HG03103 (cell line): Measurements from ENCODE around the gene STPG4.
"Not testable (repeated sequence)": the region's sequence is repeated elsewhere in the genome, so short reads cannot be mapped to it uniquely, and the experiment has no call there.

Experiments used
- ATAC-seq: cut with Tn5 transposase; IDR thresholded peaks from one replicate; pipeline ENCODE4 v1.9.1; 2021; ENCODE audit warnings: low read depth; ENCODE audit not compliant: unreplicated experiment

Gene STPG4

GRCh38 chr2:47129191-47129706, 25.9 kb downstream of the STPG4 start:
- no peak for ATAC-seq

GRCh38 chr2:47128705-47129104, 26.4 kb downstream of the STPG4 start:
- no peak for ATAC-seq

DNA sequence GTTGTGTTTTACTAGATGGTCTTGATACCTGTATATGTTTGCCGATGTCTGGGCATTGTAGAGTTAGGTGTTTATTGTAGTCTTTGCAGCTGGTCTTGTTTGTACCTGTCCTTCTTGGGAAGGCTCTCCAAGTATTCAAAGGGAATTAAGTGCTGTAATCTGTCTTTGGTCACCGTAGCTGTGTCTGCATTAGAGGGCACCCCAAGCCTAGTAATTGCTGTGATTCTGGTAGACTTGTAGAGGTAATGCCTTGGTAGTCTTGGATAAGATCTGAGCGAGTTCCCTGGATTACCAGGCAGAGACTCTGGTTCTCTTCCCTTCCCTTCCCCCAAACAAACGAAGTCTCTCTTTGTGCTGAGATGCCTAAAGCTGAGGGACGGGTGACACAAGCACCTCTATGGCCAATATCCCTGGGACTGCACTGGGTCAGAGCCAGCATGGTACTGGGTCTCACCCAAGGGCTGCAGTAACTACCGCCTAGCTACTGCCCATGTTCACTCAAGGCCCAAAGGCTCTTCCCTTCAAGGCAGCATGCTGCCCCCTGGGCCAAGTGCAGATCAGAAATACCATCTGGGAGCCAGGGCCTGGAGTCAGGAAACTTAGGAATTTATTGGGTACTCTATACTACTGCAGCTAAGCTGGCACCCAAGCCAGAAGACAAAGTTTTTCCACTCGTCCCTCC, 27.1 kb downstream of the STPG4 start:
- no peak for ATAC-seq

DNA sequence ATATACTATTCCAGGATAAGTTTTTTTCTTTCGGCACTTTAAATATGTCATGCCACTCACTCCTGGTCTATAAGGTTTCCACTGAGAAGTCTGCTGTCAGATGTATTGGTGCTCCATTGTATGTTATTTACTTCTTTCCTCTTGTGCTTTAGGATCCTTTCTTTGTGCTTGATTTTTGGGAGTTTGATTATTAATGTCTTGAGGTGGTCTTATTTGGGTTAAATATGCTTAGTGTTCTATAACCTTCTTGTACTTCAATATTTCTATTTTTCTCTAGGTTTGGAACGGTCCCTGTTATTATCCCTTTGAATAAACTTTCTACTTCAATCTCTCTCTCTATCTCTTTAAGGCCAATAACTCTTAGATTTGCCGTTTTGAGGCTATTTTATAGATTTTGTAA, 28.3 kb downstream of the STPG4 start:
- ATAC-seq = no peak

- ATAC-seq = not testable (repeated sequence)
Measured at GRCh38 chr2:47124740-47125139, 30.4 kb downstream of the STPG4 start.

- not testable (repeated sequence) for ATAC-seq
Measured at GRCh38 chr2:47120424-47120823, 34.7 kb downstream of the STPG4 start.

DNA sequence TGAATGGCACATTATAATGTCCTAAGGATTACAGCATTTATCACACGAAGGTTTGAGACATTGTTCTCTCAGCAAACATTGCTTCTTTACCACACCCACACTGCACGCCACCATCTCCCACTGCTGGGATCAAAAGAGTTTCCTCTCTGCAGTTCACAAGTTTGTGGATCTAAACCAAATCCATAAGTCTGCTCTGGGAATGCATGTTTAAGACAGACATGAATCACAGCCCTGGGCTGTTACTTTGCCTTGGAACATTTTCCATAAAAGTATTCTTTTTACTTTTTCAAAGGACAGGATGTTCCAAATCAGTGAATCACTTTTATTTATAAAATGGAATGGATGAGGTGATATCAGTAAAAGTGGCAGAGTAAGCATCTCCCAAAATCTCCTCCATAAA, 36.1 kb downstream of the STPG4 start:
- no peak for ATAC-seq

- ATAC-seq = no peak
Measured at GRCh38 chr2:47118581-47118980, 36.5 kb downstream of the STPG4 start.

DNA sequence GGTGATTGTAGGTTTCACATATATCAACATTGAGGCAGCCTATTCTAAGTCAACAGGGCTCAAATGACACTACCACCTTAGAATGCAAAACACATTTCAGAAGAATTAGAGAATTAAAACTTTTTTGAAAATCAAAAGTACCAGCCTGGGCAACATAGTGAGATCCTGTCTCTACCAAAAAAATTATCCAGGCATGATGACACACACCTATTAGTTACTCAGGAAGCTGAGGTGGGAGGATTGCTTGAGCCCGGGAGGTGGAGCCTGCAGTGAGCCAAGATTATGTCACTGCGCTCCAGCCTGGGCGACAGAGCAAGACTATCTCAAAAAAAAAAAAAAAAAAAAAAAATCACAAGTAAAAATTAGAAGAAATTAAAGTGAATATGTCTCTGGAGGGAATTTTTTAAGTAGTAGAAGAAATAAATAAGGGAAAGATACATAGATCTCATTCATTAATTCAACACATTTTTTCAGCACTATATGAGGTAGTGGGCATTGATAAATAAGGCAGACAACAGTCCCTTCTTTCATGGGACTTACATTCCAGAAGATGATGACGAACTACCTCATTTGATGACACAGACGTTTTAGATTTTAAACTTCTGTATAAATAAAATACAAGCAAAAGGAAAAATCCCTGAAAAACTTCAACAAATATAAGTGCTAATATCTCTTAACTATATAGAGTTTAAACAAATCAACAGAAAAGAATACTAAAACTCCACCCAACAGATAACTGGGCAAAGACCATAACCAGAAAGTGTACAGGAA, 42.3 kb downstream of the STPG4 start:
- ATAC-seq = no peak

DNA sequence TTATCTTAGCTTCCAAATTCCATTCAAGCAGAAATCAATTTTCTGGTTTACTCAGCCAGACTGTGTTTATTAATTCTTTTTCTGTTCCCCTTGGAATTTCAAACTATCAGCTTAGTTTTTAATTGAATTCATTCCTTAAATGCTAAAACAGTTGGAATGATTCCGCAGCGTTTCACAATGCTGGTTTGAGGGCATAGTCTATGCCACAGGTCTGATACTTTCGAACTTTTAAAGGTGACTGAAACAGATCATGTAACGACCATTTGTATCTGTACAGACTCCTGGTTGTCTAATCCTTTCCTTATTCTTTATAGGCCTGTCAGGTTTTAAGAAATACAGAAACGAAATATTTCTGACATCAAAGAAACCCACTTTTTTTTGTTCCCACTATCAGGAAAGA, 45.4 kb downstream of the STPG4 start:
- no peak for ATAC-seq

GRCh38 chr2:47109007-47109375, 46.1 kb downstream of the STPG4 start:
- no peak for ATAC-seq

DNA sequence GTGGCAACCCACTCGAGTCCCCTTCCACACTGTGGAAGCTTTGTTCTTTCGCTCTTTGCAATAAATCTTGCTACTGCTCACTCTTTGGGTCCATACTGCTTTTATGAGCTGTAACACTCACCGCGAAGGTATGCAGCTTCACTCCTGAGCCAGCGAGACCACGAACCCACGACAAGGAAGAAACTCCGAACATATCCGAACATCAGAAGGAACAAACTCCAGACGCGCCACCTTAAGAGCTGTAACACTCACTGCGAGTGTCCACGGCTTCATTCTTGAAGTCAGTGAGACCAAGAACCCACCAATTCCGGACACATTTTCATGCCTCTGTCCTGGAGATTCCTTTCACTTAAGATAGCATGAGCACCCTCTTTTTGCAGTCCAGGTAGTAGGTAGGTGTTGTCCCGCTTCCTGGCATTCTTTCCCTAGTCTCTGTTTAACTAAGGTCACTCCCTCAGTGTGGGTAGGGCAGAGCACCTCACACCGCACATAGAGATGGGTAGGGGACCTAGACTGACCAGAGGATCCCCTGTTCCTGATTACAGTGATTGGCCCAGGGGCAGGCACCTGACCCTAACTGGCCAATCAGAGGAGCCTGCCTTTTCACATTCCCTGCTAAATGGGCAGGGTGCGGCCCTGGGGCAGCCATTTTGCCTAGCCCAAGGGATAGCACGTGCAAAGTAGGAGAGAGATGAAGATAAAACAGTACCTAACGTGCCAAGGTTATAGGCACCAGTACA, 46.7 kb downstream of the STPG4 start:
- not testable (repeated sequence) for ATAC-seq

DNA sequence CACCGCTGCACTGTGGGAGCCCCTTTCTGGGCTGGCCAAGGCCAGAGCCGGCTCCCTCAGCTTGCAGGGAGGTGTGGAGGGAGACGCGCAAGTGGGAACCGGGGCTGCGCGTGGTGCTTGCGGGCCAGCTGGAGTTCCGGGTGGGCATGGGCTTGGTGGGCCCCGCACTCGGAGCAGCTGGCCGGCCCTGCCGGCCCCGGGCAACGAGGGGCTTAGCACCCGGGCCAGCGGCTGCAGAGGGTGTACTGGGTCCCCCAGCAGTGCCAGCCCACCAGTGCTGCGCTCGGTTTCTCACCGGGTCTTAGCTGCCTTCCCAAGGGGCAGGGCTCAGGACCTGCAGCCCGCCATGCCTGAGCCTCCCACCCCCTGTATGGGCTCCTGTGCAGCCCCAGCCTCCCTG, 47.9 kb downstream of the STPG4 start:
- not testable (repeated sequence) for ATAC-seq

- ATAC-seq = not testable (repeated sequence)
Measured at GRCh38 chr2:47106231-47106630, 48.9 kb downstream of the STPG4 start.

- not testable (repeated sequence) for ATAC-seq
Measured at GRCh38 chr2:47099712-47100111, 55.4 kb downstream of the STPG4 start.

DNA sequence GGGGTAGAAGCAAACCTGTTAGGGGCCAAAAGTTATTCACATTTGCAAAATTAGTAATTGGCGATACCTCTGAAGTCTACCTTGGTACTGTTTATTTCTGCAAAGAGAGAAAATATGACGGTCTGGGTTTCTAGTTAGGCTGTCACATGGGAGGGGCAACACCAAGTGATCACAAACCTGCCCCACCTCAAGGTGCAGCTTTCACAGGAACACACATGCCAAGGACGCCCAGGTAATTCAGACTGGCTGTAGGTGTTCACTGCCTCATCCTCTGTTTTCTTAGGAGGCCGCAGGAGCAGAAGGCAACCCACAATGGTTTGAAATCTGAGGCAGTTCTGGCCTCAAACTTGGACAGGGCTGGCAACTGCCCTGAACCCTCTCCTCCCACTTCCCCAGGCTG, 56.2 kb downstream of the STPG4 start:
- ATAC-seq = no peak

GRCh38 chr2:47097563-47097962, 57.5 kb downstream of the STPG4 start:
- ATAC-seq = no peak

DNA sequence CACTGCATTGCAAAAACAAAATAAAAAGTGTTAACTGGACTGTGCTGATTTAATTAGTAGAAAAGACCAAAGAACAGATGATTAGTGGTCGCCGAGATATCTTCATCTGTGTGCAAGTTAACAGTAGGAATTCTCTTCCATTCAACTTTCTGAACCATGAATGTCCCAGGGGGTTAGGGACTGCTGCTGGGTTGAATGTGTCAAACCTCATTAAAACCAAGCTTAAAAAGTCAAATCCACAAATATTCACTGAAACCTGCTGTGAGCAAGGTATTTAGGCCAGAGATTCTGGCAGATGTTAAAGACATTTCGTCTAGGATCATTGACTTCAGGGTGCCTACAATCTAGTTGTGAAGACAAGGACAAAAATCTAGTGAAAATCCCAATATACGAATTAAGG, 58.7 kb downstream of the STPG4 start:
- no peak for ATAC-seq

DNA sequence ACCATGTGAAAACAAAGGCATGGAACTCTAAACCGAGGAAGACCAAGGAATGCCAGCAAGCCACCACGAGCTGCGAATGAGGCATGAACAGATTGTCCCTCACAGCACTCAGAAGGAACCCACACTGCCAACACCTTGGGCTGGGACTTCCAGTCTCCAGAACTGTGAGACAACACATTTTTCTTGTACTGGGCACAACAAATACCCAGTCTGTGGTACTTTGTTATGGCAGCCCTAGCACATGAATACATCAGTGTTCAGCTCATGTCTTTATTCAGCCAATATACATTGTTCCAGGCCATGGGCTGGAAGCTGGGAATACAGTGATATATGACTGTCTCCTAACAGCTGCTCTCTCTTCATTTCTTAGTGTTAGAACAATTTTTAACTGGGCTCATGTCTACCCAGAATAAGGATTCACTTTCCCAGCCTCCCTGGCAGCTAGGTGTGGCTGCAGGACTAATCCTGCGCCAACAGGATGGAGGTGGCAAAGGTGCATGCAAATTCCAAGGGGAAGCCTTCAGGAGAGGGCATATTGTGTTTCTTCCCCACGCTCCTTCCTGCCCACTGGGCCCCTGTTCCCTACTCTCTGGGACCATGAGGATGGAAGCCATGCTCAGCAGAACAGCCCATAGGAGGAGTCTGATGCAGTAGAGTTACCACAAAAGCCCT, 59.6 kb downstream of the STPG4 start:
- ATAC-seq = no peak

DNA sequence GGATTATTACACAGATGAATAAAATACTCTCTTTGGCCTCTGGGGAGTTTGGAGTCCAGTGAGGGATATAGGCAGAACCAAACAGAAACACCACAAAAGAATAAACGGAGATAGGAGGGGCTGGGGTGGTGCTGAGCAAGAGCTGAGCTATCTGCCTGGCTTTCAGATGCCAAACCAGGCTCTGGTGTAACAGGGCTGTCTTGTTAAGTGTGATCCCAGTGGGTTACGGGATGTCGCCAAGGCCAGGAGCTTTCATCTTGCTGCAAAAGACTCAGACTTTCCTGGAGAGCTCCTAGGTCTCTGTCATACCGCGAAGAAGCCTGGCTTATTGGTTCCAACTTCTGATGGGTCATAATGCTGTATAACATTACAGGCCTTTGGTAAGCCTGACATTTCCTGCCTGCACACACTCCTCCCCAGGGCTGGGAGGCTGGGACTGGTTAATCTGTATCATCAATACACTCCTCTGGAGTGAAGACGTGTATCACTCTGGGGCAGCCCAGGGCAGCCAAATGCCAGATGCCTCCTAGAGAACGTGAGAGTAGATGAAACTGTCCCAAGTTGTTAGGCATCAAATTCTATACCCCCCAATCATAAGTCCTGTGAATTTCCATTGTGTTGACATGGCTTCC, 60.5 kb downstream of the STPG4 start:
- ATAC-seq = no peak
